H1 (cell line): ENCODE measurements around the gene KDM1A. TPM values are rescaled to one million over a fixed set of nuclear protein-coding genes. Genes with fewer than 3 reads are reported as not detected.

Experiments
- CTCF ChIA-PET: fragments of 300-600 bp; sonication (Branson Sonifier 250); formaldehyde crosslinking; loops from one replicate; lab custom pipeline; 2021; ENCODE audit not compliant: partially characterized antibody; lab: Charles Lee
- POLR2A ChIA-PET: fragments of 300-600 bp; sonication (Branson Sonifier 250); formaldehyde crosslinking; loops from one replicate; lab custom pipeline; 2021; ENCODE audit warnings: inconsistent platforms; ENCODE audit not compliant: partially characterized antibody; lab: Charles Lee
- DNase-seq, 2 experiments: peaks; one replicate each; pipeline versions ENCODE4 v3.0.0 to v3.0.0-alpha.2; 2010 to 2022; ENCODE audit warnings: low spot score in 2 of 2, low read depth in 1 of 2, mixed read lengths in 1 of 2
- FAIRE-seq: peaks from 2 replicates; lab custom pipeline; 2011; peaks lifted over from hg19 to GRCh38; lab: Jason Lieb, UNC
- H2AFZ ChIP-seq: 2 replicates; pipeline ENCODE4 v1.8.1; 2012; ENCODE audit warnings: low read length, inconsistent platforms
- H2AK5ac ChIP-seq: 2 replicates; pipeline ENCODE4 v1.6.1; 2013; ENCODE audit warnings: low read depth, low read length
- H2BK120ac ChIP-seq: replicated peaks from 2 replicates; pipeline ENCODE3; 2013; ENCODE audit warnings: low read depth, low read length, inconsistent platforms
- H2BK12ac ChIP-seq: 2 replicates; pipeline ENCODE4 v1.6.1; 2013; ENCODE audit warnings: low read depth, low read length
- H2BK15ac ChIP-seq: 2 replicates; pipeline ENCODE4 v1.6.1; 2013; ENCODE audit warnings: low read length
- H2BK20ac ChIP-seq: 2 replicates; pipeline ENCODE4 v1.6.1; 2013; ENCODE audit warnings: low read length
- H2BK5ac ChIP-seq: 2 replicates; pipeline ENCODE4 v1.6.1; 2013; ENCODE audit warnings: low read depth, low read length
- H3K14ac ChIP-seq: 2 replicates; pipeline ENCODE4 v1.6.1; 2013; ENCODE audit warnings: inconsistent platforms; ENCODE audit not compliant: insufficient read length
- H3K18ac ChIP-seq: 2 replicates; pipeline ENCODE4 v1.6.1; 2013; ENCODE audit warnings: low read length; ENCODE audit errors: extremely low read depth
- H3K23ac ChIP-seq: 2 replicates; pipeline ENCODE4 v1.6.1; 2013; ENCODE audit warnings: inconsistent platforms; ENCODE audit not compliant: insufficient read length
- H3K23me2 ChIP-seq: 2 replicates; pipeline ENCODE4 v1.6.1; 2013; ENCODE audit warnings: low read depth, low read length
- H3K27ac ChIP-seq: 2 replicates; pipeline ENCODE4 v1.6.1; 2011; ENCODE audit warnings: low read depth, low read length, inconsistent platforms
- H3K27me3 ChIP-seq, 4 experiments: replicated peaks in 1 of 4; 1 replicate in 1 of 4; 2 replicates in 3 of 4; pipeline versions ENCODE4 v1.6.1 to v1.8.1; 2011 to 2013; ENCODE audit warnings: low read length in 3 of 4, mild to moderate bottlenecking in 3 of 4, inconsistent platforms in 2 of 4, mixed read lengths in 2 of 4, moderate library complexity in 1 of 4; ENCODE audit not compliant: control insufficient read depth in 3 of 4, insufficient read depth in 3 of 4; ENCODE audit errors: extremely low read depth in 1 of 4
- H3K36me3 ChIP-seq, 4 experiments: 2 replicates each; pipeline versions ENCODE4 v1.6.1 to v1.8.1; 2011 to 2013; ENCODE audit warnings: mild to moderate bottlenecking in 4 of 4, low read length in 3 of 4, moderate library complexity in 2 of 4, control low read depth in 1 of 4, inconsistent platforms in 1 of 4; ENCODE audit not compliant: insufficient read depth in 4 of 4, control insufficient read depth in 2 of 4
- H3K4ac ChIP-seq: replicated peaks from 2 replicates; pipeline ENCODE3; 2013; ENCODE audit warnings: low read length, low read depth, mixed read lengths, inconsistent platforms; ENCODE audit not compliant: insufficient read length
- H3K4me1 ChIP-seq, 4 experiments: replicated peaks in 1 of 4; 1 replicate in 1 of 4; 2 replicates in 3 of 4; pipeline versions ENCODE4 v1.6.1 to v1.8.1; 2011 to 2013; ENCODE audit warnings: low read length in 3 of 4, inconsistent platforms in 2 of 4, mixed read lengths in 1 of 4; ENCODE audit not compliant: insufficient read depth in 4 of 4, control insufficient read depth in 3 of 4
- H3K4me2 ChIP-seq, 2 experiments: 2 replicates each; pipeline versions ENCODE4 v1.6.1 to v1.8.1; 2011 to 2013; ENCODE audit warnings: low read depth in 2 of 2, low read length in 2 of 2, control low read depth in 1 of 2, inconsistent platforms in 1 of 2, mild to moderate bottlenecking in 1 of 2; ENCODE audit not compliant: insufficient read depth in 1 of 2
- H3K4me3 ChIP-seq, 4 experiments: fragments of 200-600, 300-600 bp in 1 of 4; sonication (generic), shearing (Covaris generic), sonication (Bioruptor Twin) in 1 of 4; 2 replicates each; pipeline versions ENCODE4 v1.5.1 to v1.8.1; 2011 to 2016; ENCODE audit warnings: low read length in 4 of 4, low read depth in 3 of 4, control low read depth in 2 of 4, inconsistent platforms in 2 of 4, mild to moderate bottlenecking in 2 of 4, mixed read lengths in 1 of 4, moderate library complexity in 1 of 4; ENCODE audit not compliant: insufficient read depth in 2 of 4; ENCODE audit errors: extremely low read depth in 1 of 4
- H3K56ac ChIP-seq: replicated peaks from 2 replicates; pipeline ENCODE3; 2013; ENCODE audit warnings: low read depth, mild to moderate bottlenecking, mixed read lengths, low read length, inconsistent platforms; ENCODE audit not compliant: insufficient read length
- H3K79me1 ChIP-seq: 2 replicates; pipeline ENCODE4 v1.6.1; 2013; ENCODE audit warnings: low read depth, low read length, control low read depth
- H3K79me2 ChIP-seq, 2 experiments: 2 replicates each; pipeline versions ENCODE4 v1.6.1 to v1.8.1; 2012 to 2013; ENCODE audit warnings: low read length in 2 of 2, mild to moderate bottlenecking in 2 of 2, inconsistent platforms in 1 of 2; ENCODE audit not compliant: insufficient read depth in 2 of 2, control insufficient read depth in 1 of 2
- H3K9ac ChIP-seq, 4 experiments: replicated peaks in 1 of 4; 1 replicate in 1 of 4; 2 replicates in 3 of 4; pipeline versions ENCODE4 v1.6.1 to v1.8.1; 2011 to 2013; ENCODE audit warnings: low read depth in 3 of 4, low read length in 3 of 4, control low read depth in 2 of 4, mild to moderate bottlenecking in 2 of 4, moderate library complexity in 2 of 4, inconsistent platforms in 1 of 4; ENCODE audit errors: extremely low read depth in 1 of 4
- H3K9me3 ChIP-seq, 2 experiments: 2 replicates each; pipeline versions ENCODE4 v1.6.1 to v1.8.1; 2012 to 2013; ENCODE audit warnings: mild to moderate bottlenecking in 2 of 2, moderate library complexity in 2 of 2, control low read depth in 1 of 2, inconsistent platforms in 1 of 2, low read depth in 1 of 2, low read length in 1 of 2, mixed read lengths in 1 of 2; ENCODE audit not compliant: insufficient read depth in 2 of 2
- H4K20me1 ChIP-seq, 2 experiments: replicated peaks in 1 of 2; 2 replicates each; pipeline versions ENCODE3 to v1.8.1; 2011 to 2013; ENCODE audit warnings: inconsistent platforms in 2 of 2, low read length in 2 of 2, mild to moderate bottlenecking in 1 of 2; ENCODE audit not compliant: insufficient read depth in 2 of 2, control insufficient read depth in 1 of 2
- H4K5ac ChIP-seq: 2 replicates; pipeline ENCODE4 v1.6.1; 2013; ENCODE audit warnings: low read length, low read depth, mixed read lengths, inconsistent platforms; ENCODE audit not compliant: insufficient read length
- H4K8ac ChIP-seq: 2 replicates; pipeline ENCODE4 v1.8.0; 2013; ENCODE audit warnings: mild to moderate bottlenecking, moderate library complexity, low read length, inconsistent platforms; ENCODE audit not compliant: insufficient read depth; ENCODE audit errors: extremely low read depth
- H4K91ac ChIP-seq: replicated peaks from 2 replicates; pipeline ENCODE3; 2013; ENCODE audit warnings: low read length, mixed read lengths, inconsistent platforms; ENCODE audit not compliant: insufficient read length
- BCL11A ChIP-seq, 2 experiments: IDR thresholded peaks; one replicate each; pipeline ENCODE4 v1.6.1; 2011; ENCODE audit warnings: low read depth in 2 of 2, low read length in 2 of 2, mild to moderate bottlenecking in 2 of 2
- CEBPB ChIP-seq: IDR thresholded peaks from 2 replicates; pipeline ENCODE4 v1.6.1; 2012; ENCODE audit warnings: low read depth, low read length
- CHD1 ChIP-seq: IDR thresholded peaks from 2 replicates; pipeline ENCODE4 v1.6.1; 2012; ENCODE audit warnings: low read depth, low read length, improper control_type of control experiment
- FOSL1 ChIP-seq: IDR thresholded peaks from 2 replicates; pipeline ENCODE4 v1.6.1; 2011; ENCODE audit warnings: mild to moderate bottlenecking, low read depth, low read length, moderate library complexity; ENCODE audit not compliant: insufficient read depth
- RAD21 ChIP-seq, 2 experiments: IDR thresholded peaks in 1 of 2; conservative IDR thresholded peaks in 1 of 2; 2 replicates each; pipeline ENCODE4 v1.6.1; 2011; ENCODE audit warnings: low read depth in 2 of 2, low read length in 2 of 2, improper control_type of control experiment in 1 of 2, inconsistent platforms in 1 of 2, mild to moderate bottlenecking in 1 of 2, moderate library complexity in 1 of 2
- SIX5 ChIP-seq: IDR thresholded peaks from 2 replicates; pipeline ENCODE4 v1.6.1; 2011; ENCODE audit warnings: mild to moderate bottlenecking, low read depth, low read length
- SP2 ChIP-seq: IDR thresholded peaks from 2 replicates; pipeline ENCODE4 v1.6.1; 2012; ENCODE audit warnings: mild to moderate bottlenecking, low read length, inconsistent platforms
- TAF7 ChIP-seq: optimal IDR thresholded peaks from 2 replicates; pipeline ENCODE3; 2011; ENCODE audit warnings: low read depth, mild to moderate bottlenecking, inconsistent platforms, low read length, moderate library complexity, borderline replicate concordance
- WGBS, 2 experiments: shearing (Covaris generic) in 1 of 2; methylation state at CpG; one replicate each; pipeline versions ENCODE4 v1.1.6 to v1.1.7; 2013 to 2015; ENCODE audit warnings: low lambda C conversion rate in 2 of 2, mixed read lengths in 2 of 2, inconsistent platforms in 1 of 2, low coverage in 1 of 2, missing lambda C conversion rate in 1 of 2; ENCODE audit not compliant: insufficient replicate concordance in 2 of 2, insufficient coverage in 1 of 2, insufficient read length in 1 of 2; ENCODE audit errors: extremely low coverage in 1 of 2, missing lambda C conversion rate in 1 of 2; 5-methylcytosine and 5-hydroxymethylcytosine counted together
- polyA plus RNA-seq, 7 experiments: library from polyadenylated mRNA; depleted of rRNA in 3 of 7; stranded (reverse) in 5 of 7; unstranded in 2 of 7; fragments of >200 nt in 5 of 7; fragments of 200-250 nt in 2 of 7; gene quantifications; 1 replicate in 5 of 7; 2 replicates in 1 of 7; 4 replicates in 1 of 7; pipeline versions ENCODE4 v1.2.1 to v1.2.3, GENCODE V29; 2011 to 2013; ENCODE audit warnings: missing spikeins in 2 of 7, mixed read lengths in 2 of 7
- total RNA-seq: library from RNA; stranded (reverse); fragmentation: NEBNext Ultra II Directional; extraction: Animal tissue kit (Norgen Biotek cat#: 25700); gene quantifications from 2 replicates; pipeline ENCODE4 v1.2.1, GENCODE V29; 2021
- TF ChIP-seq, protein P1 (sequence below): IDR thresholded peaks from 2 replicates; pipeline ENCODE4 v1.6.1; 2011; ENCODE audit warnings: low read depth, mild to moderate bottlenecking, low read length; ENCODE audit not compliant: insufficient read depth

KDM1A gene
- total and polyA plus RNA-seq, 2 of the 8 experiments (the other 6 are each of a cell fraction or from before 2014, with no cell fraction given) = 216 to 275 TPM

- H4K20me1 ChIP-seq = peaks cover 8% of the 10 kb centered on the region in 2 experiments
- H3K4ac ChIP-seq = no peak overlapping the region
- no peaks in the 10 kb centered on the region; the same call in 1 of the 2 replicates for H3K23me2 ChIP-seq
- H3K4me1 ChIP-seq = peaks cover 0 to 5% (median 1%) of the 10 kb centered on the region in 4 experiments; a peak in 2 of 7 replicates
- WGBS, 2 experiments = 100% methylated on average over 1 of the region's 1 CpG; no CpG with 5 or more reads in 1 of the 2 experiments
- H3K14ac ChIP-seq = no peak overlapping the region
- no peak overlapping the region for H3K27ac ChIP-seq
- no peak overlapping the region for H3K9ac ChIP-seq
- H3K23ac ChIP-seq = no peak overlapping the region
- H2BK120ac ChIP-seq = no peak overlapping the region
- 0 out of 2 replicates have a peak, but pooled peaks cover 3% of the 10 kb centered on the region for H3K79me1 ChIP-seq
- H3K9me3 ChIP-seq = no peaks in the 10 kb centered on the region
- no peak overlapping the region for H3K18ac ChIP-seq
- H4K8ac ChIP-seq = no peak overlapping the region
- H3K36me3 ChIP-seq = peaks cover 0 to 5% (median under 1%) of the 10 kb centered on the region in 4 experiments; a peak in 3 of 8 replicates
- H2BK12ac ChIP-seq = no peak overlapping the region
- no peak overlapping the region for H4K5ac ChIP-seq
- ChIA-PET POLR2A (interaction anchor here (1.3 kb wide), 1 partner anchor 65 kb away, joined by 4 read pairs; no protein-coding TSS in a partner anchor), CTCF (interaction anchor here (0.6 to 27.1 kb wide), 7 partner anchors 9 to 503 kb away, joined by 3 to 705 read pairs (median 5); partner anchors contain the start of gene LUZP1)
- peaks cover 2 to 15% of the 10 kb centered on the region in 2 experiments; a peak in 3 of 4 replicates for H3K79me2 ChIP-seq
- DNase-seq (no peak), FAIRE-seq (no peak)
- no peak overlapping the region for H2BK15ac ChIP-seq
- no peak overlapping the region for H4K91ac ChIP-seq
- no peak overlapping the region for H2AK5ac ChIP-seq
- no peak overlapping the region for H3K4me3 ChIP-seq
- no peak overlapping the region for H3K4me2 ChIP-seq
- H3K56ac ChIP-seq = no peak overlapping the region
- H2BK5ac ChIP-seq = no peak overlapping the region
- no peak overlapping the region for H2AFZ ChIP-seq
- H2BK20ac ChIP-seq = no peak overlapping the region
- no peaks in the 10 kb centered on the region for H3K27me3 ChIP-seq
- TF ChIP-seq CHD1 (no peak), BCL11A (IDR thresholded peaks at IDR 0.05; ENCODE audit: low read depth in 2 of 2, low read length in 2 of 2) (no peak), CEBPB (no peak), SIX5 (no peak), RAD21 (IDR thresholded peaks at IDR 0.05 in 1 of 2, conservative IDR thresholded peaks at IDR 0.05 in 1 of 2; ENCODE audit: low read depth in 2 of 2, low read length in 2 of 2) (no peak), FOSL1 (no peak), SP2 (no peak), TAF7 (no peak)
- TF ChIP-seq, protein P1, sequence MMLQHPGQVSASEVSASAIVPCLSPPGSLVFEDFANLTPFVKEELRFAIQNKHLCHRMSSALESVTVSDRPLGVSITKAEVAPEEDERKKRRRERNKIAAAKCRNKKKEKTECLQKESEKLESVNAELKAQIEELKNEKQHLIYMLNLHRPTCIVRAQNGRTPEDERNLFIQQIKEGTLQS = no peak
Observed at GRCh38 chr1:23102289-23102688, 83.0 kb downstream of the KDM1A start.
